ENCODE data around the gene LRRC4C.

The LRRC4C gene

GRCh38 chr11:40280159-40281051 lies 1179.0 kb downstream of the LRRC4C start:
- DNase-seq: no peak

GRCh38 chr11:40276960-40277359 lies 1182.5 kb downstream of the LRRC4C start:
- DNase-seq: no peak

- DNase-seq: no peak
Measured at GRCh38 chr11:40274017-40274416, 1185.4 kb downstream of the LRRC4C start.

GRCh38 chr11:40273192-40273732 lies 1186.2 kb downstream of the LRRC4C start:
- DNase-seq: no peak

GRCh38 chr11:40271361-40271760 lies 1188.1 kb downstream of the LRRC4C start:
- DNase-seq: no peak

- DNase-seq: no peak
Measured at GRCh38 chr11:40269865-40270264, 1189.6 kb downstream of the LRRC4C start.

- no peak for DNase-seq
Measured at GRCh38 chr11:40268551-40268950, 1190.9 kb downstream of the LRRC4C start.

- DNase-seq: no peak
Measured at GRCh38 chr11:40255457-40255856, 1204.0 kb downstream of the LRRC4C start.

- DNase-seq: no peak
Measured at GRCh38 chr11:40253166-40253565, 1206.3 kb downstream of the LRRC4C start.

GRCh38 chr11:40252236-40252635 lies 1207.2 kb downstream of the LRRC4C start:
- no peak for DNase-seq

GRCh38 chr11:40246983-40247382 lies 1212.5 kb downstream of the LRRC4C start:
- DNase-seq: no peak

- no peak for DNase-seq
Measured at GRCh38 chr11:40241524-40242051, 1217.9 kb downstream of the LRRC4C start.

- no peak for DNase-seq
Measured at GRCh38 chr11:40240284-40240683, 1219.2 kb downstream of the LRRC4C start.

GRCh38 chr11:40236526-40236925 lies 1222.9 kb downstream of the LRRC4C start:
- no peak for DNase-seq

- no peak for DNase-seq
Measured at GRCh38 chr11:40235841-40236240, 1223.6 kb downstream of the LRRC4C start.

- no peak for DNase-seq
Measured at GRCh38 chr11:40230821-40231220, 1228.6 kb downstream of the LRRC4C start.

GRCh38 chr11:40228662-40229061 lies 1230.8 kb downstream of the LRRC4C start:
- DNase-seq: no peak

- no peak for DNase-seq
Measured at GRCh38 chr11:40227730-40228129, 1231.7 kb downstream of the LRRC4C start.

GRCh38 chr11:40226654-40227053 lies 1232.8 kb downstream of the LRRC4C start:
- no peak for DNase-seq

- no peak for DNase-seq
Measured at GRCh38 chr11:40223596-40224330, 1235.7 kb downstream of the LRRC4C start.

- DNase-seq: no peak
Measured at GRCh38 chr11:40219401-40219800, 1240.1 kb downstream of the LRRC4C start.

- no peak for DNase-seq
Measured at GRCh38 chr11:40215556-40215955, 1243.9 kb downstream of the LRRC4C start.

- DNase-seq: no peak
Measured at GRCh38 chr11:40207416-40207815, 1252.0 kb downstream of the LRRC4C start.

- no peak for DNase-seq
Measured at GRCh38 chr11:40204228-40204627, 1255.2 kb downstream of the LRRC4C start.
